Measurements from ENCODE around the gene PMFBP1. TPM values are rescaled to one million over a fixed set of nuclear protein-coding genes. Genes with fewer than 3 reads are reported as not detected.

The PMFBP1 gene
- total and polyA plus RNA-seq, 10 donors: 0.52 to 17.2 (median 1.1) TPM

DNA sequence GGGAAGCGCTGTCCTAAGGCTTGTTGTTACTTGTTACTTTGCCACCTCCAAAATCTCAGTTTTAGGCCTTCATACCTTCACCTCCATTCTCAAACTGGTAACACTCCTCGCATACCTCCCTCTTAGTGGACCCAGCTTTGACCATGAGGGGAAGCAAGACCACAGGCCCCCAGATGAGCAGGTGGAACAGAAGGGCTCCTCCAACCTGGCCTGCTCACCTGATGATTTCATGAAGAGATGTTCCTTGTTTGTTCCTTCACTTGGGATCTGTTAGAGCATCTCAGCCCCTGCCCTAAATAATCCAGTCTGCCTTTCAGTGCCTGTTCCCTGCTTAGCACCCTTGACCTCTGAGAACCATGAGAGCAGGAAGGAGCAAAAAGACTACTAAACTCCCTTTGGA lies 49.6 kb downstream of the PMFBP1 start:
- H3K27me3 ChIP-seq (replicated peaks in 1 of 7): no peaks in the 10 kb centered on the region
- peak; percentile 9 for DNase-seq
- peaks cover 0 to 23% (median 8%) of the 10 kb centered on the region in 6 donors for H3K4me1 ChIP-seq
- no peaks in the 10 kb centered on the region for H3K9me3 ChIP-seq
- TF ChIP-seq POLR2AphosphoS5 (IDR thresholded peaks at IDR 0.05) (no peak), POLR2A (IDR thresholded peaks at IDR 0.05) (no peak)
- TF ChIP-seq, protein P1, sequence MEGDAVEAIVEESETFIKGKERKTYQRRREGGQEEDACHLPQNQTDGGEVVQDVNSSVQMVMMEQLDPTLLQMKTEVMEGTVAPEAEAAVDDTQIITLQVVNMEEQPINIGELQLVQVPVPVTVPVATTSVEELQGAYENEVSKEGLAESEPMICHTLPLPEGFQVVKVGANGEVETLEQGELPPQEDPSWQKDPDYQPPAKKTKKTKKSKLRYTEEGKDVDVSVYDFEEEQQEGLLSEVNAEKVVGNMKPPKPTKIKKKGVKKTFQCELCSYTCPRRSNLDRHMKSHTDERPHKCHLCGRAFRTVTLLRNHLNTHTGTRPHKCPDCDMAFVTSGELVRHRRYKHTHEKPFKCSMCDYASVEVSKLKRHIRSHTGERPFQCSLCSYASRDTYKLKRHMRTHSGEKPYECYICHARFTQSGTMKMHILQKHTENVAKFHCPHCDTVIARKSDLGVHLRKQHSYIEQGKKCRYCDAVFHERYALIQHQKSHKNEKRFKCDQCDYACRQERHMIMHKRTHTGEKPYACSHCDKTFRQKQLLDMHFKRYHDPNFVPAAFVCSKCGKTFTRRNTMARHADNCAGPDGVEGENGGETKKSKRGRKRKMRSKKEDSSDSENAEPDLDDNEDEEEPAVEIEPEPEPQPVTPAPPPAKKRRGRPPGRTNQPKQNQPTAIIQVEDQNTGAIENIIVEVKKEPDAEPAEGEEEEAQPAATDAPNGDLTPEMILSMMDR (IDR thresholded peaks at IDR 0.05 in 8 of 11, conservative IDR thresholded peaks at IDR 0.05 in 3 of 11): no peak
- intact Hi-C loops (cut with DNase I; ENCODE audit: low total_unique reads): loop anchor here (10.0 kb wide), 1 partner anchor 342 kb away; no protein-coding TSS in a partner anchor
- H3K27ac ChIP-seq: no peak overlapping the region
- WGBS, 5 donors: 92 to 97% (median 96%) methylated on average over 2 of the region's 2 CpGs
- H3K4me3 ChIP-seq: no peak overlapping the region
- H3K36me3 ChIP-seq: no peaks in the 10 kb centered on the region

DNA sequence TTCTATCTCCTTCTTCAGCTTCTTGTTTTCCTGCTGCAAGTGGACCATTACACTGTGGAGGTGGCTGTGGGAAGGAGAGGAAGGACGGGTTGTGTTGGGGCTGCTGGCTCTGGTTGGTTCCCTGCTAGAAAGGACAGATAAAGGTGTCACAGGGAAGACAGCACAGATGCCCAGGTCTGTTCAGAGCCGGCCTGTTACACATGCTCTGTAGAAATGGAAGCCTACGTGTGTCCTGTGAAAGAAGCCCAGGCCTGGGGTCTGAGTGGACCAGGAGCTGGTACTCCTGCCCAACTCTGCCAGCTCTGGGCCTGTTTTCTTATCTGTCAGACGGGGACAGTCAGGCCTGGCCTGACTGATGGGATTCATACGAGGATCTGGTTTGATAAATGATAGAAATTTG lies 51.9 kb downstream of the PMFBP1 start:
- TF ChIP-seq POLR2AphosphoS5 (IDR thresholded peaks at IDR 0.05) (no peak), POLR2A (IDR thresholded peaks at IDR 0.05) (no peak)
- TF ChIP-seq, protein P1 (IDR thresholded peaks at IDR 0.05 in 8 of 11, conservative IDR thresholded peaks at IDR 0.05 in 3 of 11): no peak

DNA sequence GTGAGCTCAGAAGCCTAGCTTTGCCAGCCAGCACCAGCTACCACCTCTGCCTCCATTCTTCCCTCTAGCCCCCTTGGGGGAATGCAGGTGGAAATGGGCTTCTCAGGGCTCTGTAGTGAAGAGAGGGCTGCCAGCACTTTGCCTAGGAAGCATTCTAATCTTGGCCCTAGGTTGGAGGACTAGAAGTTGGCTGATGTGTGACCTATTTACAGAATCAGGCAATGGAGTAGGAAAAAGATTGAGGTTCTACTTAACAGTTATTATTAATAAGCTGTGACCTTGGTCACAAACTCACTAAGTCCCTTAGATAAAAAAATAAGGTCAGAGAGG lies 58.4 kb downstream of the PMFBP1 start:
- H3K27me3 ChIP-seq (replicated peaks in 1 of 7): no peaks in the 10 kb centered on the region
- DNase-seq: no peak
- H3K27ac ChIP-seq: no peak overlapping the region
- intact Hi-C loops (cut with DNase I; ENCODE audit: low total_unique reads): no loop called here
- H3K4me1 ChIP-seq: no peaks in the 10 kb centered on the region
- no peak for TF ChIP-seq POLR2A (IDR thresholded peaks at IDR 0.05)
- no peak for TF ChIP-seq POLR2AphosphoS5 (IDR thresholded peaks at IDR 0.05)
- TF ChIP-seq, protein P1 (IDR thresholded peaks at IDR 0.05 in 8 of 11, conservative IDR thresholded peaks at IDR 0.05 in 3 of 11): no peak
- H3K9me3 ChIP-seq: peaks cover 0 to 4% (median 0%) of the 10 kb centered on the region in 8 donors
- no peak overlapping the region for H3K4me3 ChIP-seq
- H3K36me3 ChIP-seq: peaks cover 5 to 55% (median 49%) of the 10 kb centered on the region in 6 donors

More for the DNA sequence above, 51.9 kb downstream of the PMFBP1 start:
- intact Hi-C loops (cut with DNase I; ENCODE audit: low total_unique reads): loop anchor here (10.0 kb wide), 1 partner anchor 345 kb away; no protein-coding TSS in a partner anchor
- Histone ChIP-seq H3K27me3 (replicated peaks in 1 of 7) (no peaks in the 10 kb centered on the region), H3K36me3 (no peaks in the 10 kb centered on the region), H3K4me1 (peaks cover 0 to 7% (median 4%) of the 10 kb centered on the region in 6 donors), H3K4me3 (no peak overlapping the region), H3K9me3 (peaks cover 0 to 3% (median 0%) of the 10 kb centered on the region in 8 donors), H3K27ac (no peak overlapping the region)
- 88 to 94% (median 93%) methylated on average over 5 of the region's 5 CpGs for WGBS, 5 donors
- DNase-seq: peak; percentile 18

DNA sequence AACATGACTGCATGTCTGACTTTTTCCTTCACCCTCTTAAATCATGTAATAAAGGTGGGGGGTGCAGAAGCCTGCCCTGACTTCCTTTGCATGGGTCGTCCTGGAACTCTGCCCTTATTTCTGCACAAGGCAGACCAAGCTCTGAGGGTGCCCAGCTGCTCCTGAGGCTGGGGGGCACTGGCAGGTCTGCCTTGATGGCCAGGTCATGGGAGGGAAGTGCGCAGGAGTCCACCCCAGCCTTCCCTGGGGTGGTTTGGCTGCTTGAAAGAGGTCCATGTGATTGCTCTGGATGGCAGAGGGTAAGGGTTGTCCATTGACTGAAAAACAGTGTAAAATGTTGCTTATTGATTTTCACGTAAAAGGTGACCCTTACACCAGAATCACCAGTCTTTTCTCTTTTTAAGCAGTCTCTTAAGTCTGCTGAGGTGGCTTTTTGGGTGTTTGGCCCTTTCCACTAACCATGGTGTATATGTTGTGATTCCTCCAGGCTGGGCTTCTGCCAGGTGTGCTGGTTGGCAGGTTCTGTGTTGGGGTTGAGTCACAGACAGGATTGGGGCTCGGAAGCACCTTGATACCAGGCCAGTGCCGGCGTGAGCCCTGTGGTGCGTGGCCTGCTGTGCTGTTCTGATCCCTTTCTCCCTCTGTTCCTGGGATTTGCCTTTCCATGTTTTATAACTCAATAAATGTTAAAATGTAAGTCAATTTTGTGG lies 58.9 kb downstream of the PMFBP1 start:
- Histone ChIP-seq H3K27me3 (replicated peaks in 1 of 7) (no peaks in the 10 kb centered on the region), H3K27ac (no peak overlapping the region), H3K4me1 (no peaks in the 10 kb centered on the region), H3K4me3 (no peak overlapping the region), H3K36me3 (peaks cover 5 to 60% (median 54%) of the 10 kb centered on the region in 6 donors), H3K9me3 (peaks cover 0 to 4% (median 0%) of the 10 kb centered on the region in 8 donors)
- intact Hi-C loops (cut with DNase I; ENCODE audit: low total_unique reads): no loop called here
- TF ChIP-seq, protein P1 (IDR thresholded peaks at IDR 0.05 in 8 of 11, conservative IDR thresholded peaks at IDR 0.05 in 3 of 11): no peak
- TF ChIP-seq POLR2A (IDR thresholded peaks at IDR 0.05) (no peak), POLR2AphosphoS5 (IDR thresholded peaks at IDR 0.05) (no peak)
- WGBS, 5 donors: 89 to 96% (median 93%) methylated on average over 7 of the region's 7 CpGs
- DNase-seq: peak; percentile 63

Measured in spleen (tissue), 11 donors.